EH (cell line): ENCODE results near the gene DNER.

Source experiments
- DNase-seq: peaks from one replicate; pipeline ENCODE4 v3.0.0-alpha.2; 2015; ENCODE audit warnings: low read depth

DNER gene

GRCh38 chr2:229666811-229667210 is 47.5 kb downstream of the DNER start:
- DNase-seq: no peak

GRCh38 chr2:229665158-229665557 is 49.2 kb downstream of the DNER start:
- DNase-seq: no peak

- DNase-seq: no peak
These were observed 52.9 kb downstream of the DNER start for GRCh38 chr2:229661478-229661877.

GRCh38 chr2:229660951-229661350 is 53.4 kb downstream of the DNER start:
- DNase-seq: peak; percentile 3

- no peak for DNase-seq
These were observed 54.0 kb downstream of the DNER start for GRCh38 chr2:229660391-229660790.

- no peak for DNase-seq
These were observed 56.4 kb downstream of the DNER start for GRCh38 chr2:229658004-229658403.

GRCh38 chr2:229654437-229654836 is 59.9 kb downstream of the DNER start:
- DNase-seq: no peak

GRCh38 chr2:229653531-229653930 is 60.8 kb downstream of the DNER start:
- DNase-seq: no peak

GRCh38 chr2:229652796-229653195 is 61.6 kb downstream of the DNER start:
- no peak for DNase-seq

GRCh38 chr2:229650901-229651300 is 63.5 kb downstream of the DNER start:
- no peak for DNase-seq

- no peak for DNase-seq
These were observed 64.3 kb downstream of the DNER start for GRCh38 chr2:229650059-229650458.

- no peak for DNase-seq
These were observed 68.1 kb downstream of the DNER start for GRCh38 chr2:229646186-229646723.

GRCh38 chr2:229642371-229642770 is 72.0 kb downstream of the DNER start:
- DNase-seq: no peak

- no peak for DNase-seq
These were observed 72.7 kb downstream of the DNER start for GRCh38 chr2:229641676-229642075.

GRCh38 chr2:229640636-229641035 is 73.7 kb downstream of the DNER start:
- DNase-seq: no peak

- DNase-seq: no peak
These were observed 77.8 kb downstream of the DNER start for GRCh38 chr2:229636571-229636970.

- no peak for DNase-seq
These were observed 79.0 kb downstream of the DNER start for GRCh38 chr2:229635371-229635680.

GRCh38 chr2:229634601-229635370 is 79.6 kb downstream of the DNER start:
- DNase-seq: no peak

GRCh38 chr2:229633556-229633955 is 80.8 kb downstream of the DNER start:
- DNase-seq: no peak

- DNase-seq: no peak
These were observed 85.3 kb downstream of the DNER start for GRCh38 chr2:229629039-229629438.

- DNase-seq: no peak
These were observed 86.6 kb downstream of the DNER start for GRCh38 chr2:229627728-229628127.

- peak; percentile 13 for DNase-seq
These were observed 91.6 kb downstream of the DNER start for GRCh38 chr2:229622495-229623355.

GRCh38 chr2:229620759-229621158 is 93.6 kb downstream of the DNER start:
- no peak for DNase-seq
